ENCODE measurements around the gene TMC2.
"Not testable (repeated sequence)": the region's sequence is repeated elsewhere in the genome, so short reads cannot be mapped to it uniquely, and the experiment has no call there.

The TMC2 gene

GRCh38 chr20:2663887-2664719 is 127.7 kb downstream of the TMC2 start, which contains the start of gene IDH3B:
Gene IDH3B (minus strand): TSS chr20:2664216. CDS start chr20:2664188, 28 bp downstream.
- peak; percentile 80 for DNase-seq (ENCODE audit: low read depth)
- no peak for TF ChIP-seq CTCF (IDR thresholded peaks at IDR 0.05; ENCODE audit: low read depth, low read length, missing control alignments)
- in situ Hi-C loops (cut with HindIII; ENCODE audit: low sequenced_read_pairs): no loop called here
- H3K4me3 ChIP-seq (ENCODE audit: low read depth, low read length): peak within 1 kb of the TSS; percentile 98

DNA sequence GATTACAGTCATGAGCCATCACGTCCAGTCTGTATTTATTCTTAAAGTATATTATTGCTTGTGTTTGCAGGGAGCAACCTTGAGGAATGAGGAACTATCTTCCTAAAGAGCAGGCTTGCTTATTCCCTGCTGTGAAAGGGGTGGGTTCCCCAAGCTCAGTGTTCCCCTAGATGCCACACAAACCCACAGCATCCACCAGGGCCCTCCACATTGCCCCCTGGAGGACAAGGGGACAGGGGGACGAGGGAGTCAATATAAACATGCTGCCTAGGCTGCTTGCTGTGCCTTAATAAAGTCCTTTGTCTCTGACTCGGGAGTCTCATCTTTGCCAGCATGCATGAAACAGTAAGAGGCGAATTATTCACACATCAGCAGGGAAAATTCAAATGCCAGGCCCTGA is 135.6 kb downstream of the TMC2 start:
- DNase-seq (ENCODE audit: low read depth): no peak
- H3K4me3 ChIP-seq (ENCODE audit: low read depth, low read length): no peak overlapping the region
- TF ChIP-seq CTCF (IDR thresholded peaks at IDR 0.05; ENCODE audit: low read depth, low read length, missing control alignments): peak; percentile 21
- in situ Hi-C loops (cut with HindIII; ENCODE audit: low sequenced_read_pairs): no loop called here

- H3K4me3 ChIP-seq (ENCODE audit: low read depth, low read length): no peak overlapping the region
- DNase-seq (ENCODE audit: low read depth): no peak
- no peak for TF ChIP-seq CTCF (IDR thresholded peaks at IDR 0.05; ENCODE audit: low read depth, low read length, missing control alignments)
- in situ Hi-C loops (cut with HindIII; ENCODE audit: low sequenced_read_pairs): no loop called here
These were observed 136.1 kb downstream of the TMC2 start for GRCh38 chr20:2672446-2672845.

DNA sequence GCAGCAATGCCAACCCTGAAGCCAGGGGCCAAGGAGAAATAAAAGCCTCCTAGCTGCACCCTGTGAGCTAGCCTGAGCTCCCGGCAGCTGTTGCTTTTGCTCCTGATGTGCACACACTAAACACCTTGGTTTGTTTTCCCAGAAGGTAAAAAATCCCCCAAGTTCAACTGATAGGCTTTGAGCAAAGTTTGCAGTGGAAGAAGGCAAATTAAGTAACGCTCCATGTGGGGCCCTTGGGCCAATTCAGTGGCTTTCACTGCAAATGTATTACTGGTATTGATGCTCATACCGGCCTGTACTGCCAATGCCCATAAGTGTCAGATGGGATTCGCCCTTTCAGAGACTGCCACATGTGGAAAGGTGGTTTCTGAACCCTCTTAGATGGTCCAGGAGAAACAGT is 137.1 kb downstream of the TMC2 start:
- in situ Hi-C loops (cut with HindIII; ENCODE audit: low sequenced_read_pairs): no loop called here
- TF ChIP-seq CTCF (IDR thresholded peaks at IDR 0.05; ENCODE audit: low read depth, low read length, missing control alignments): no peak
- DNase-seq (ENCODE audit: low read depth): no peak
- no peak overlapping the region for H3K4me3 ChIP-seq (ENCODE audit: low read depth, low read length)

DNA sequence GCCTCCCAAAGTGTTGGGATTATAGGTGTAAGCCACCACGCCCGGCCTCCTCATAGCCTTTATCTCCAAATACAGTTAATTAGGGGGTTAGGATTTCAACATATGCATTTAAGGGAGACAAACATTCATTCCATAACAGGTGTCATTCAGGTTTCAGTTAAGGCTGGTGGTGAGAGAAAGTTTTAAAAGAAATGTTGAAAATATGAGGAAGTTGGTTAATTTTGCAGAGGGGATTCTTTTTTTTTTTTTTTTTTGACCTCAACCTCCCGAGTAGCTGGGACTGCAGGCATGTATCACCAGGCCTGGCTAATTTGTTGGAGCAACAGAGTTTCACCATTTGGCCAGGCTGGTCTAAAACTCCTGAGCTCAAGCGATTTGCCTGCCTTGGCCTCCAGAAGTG is 143.7 kb downstream of the TMC2 start:
- in situ Hi-C loops (cut with HindIII; ENCODE audit: low sequenced_read_pairs): no loop called here
- TF ChIP-seq CTCF (IDR thresholded peaks at IDR 0.05; ENCODE audit: low read depth, low read length, missing control alignments): no peak
- DNase-seq (ENCODE audit: low read depth): no peak
- H3K4me3 ChIP-seq (ENCODE audit: low read depth, low read length): no peak overlapping the region

DNA sequence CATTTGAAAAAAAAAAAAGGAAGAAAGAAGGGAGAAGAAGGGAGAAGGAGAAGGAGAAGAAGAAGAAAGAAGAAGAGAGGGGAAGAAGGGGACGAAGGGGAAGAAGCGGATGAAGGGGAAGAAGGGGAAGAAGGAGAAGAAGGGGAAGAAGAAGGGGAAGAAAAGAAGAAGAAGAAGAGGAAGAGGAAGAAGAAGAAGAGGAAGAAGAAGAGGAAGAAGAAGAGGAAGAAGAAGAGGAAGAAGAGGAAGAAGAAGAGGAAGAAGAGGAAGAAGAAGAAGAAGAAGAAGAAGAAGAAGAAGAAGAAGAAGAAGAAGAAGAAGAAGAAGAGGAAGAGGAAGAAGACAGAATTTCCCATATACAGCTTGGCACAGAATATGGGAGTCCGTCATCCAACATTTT is 145.7 kb downstream of the TMC2 start:
- H3K4me3 ChIP-seq (ENCODE audit: low read depth, low read length); DNase-seq (ENCODE audit: low read depth); in situ Hi-C loops (cut with HindIII; ENCODE audit: low sequenced_read_pairs): not testable (repeated sequence)

GRCh38 chr20:2684817-2685216 is 148.4 kb downstream of the TMC2 start:
- H3K4me3 ChIP-seq (ENCODE audit: low read depth, low read length); DNase-seq (ENCODE audit: low read depth); in situ Hi-C loops (cut with HindIII; ENCODE audit: low sequenced_read_pairs): not testable (repeated sequence)

All from astrocyte of the cerebellum (primary cell).